ENCODE measurements around the gene BATF. TPM values are rescaled to one million over a fixed set of nuclear protein-coding genes. Genes with fewer than 3 reads are reported as not detected.

BATF gene
- total RNA-seq, 5 donors from 2014 or later (not counting 1 experiment from before 2014, with no cell fraction given): 12.0 to 22.4 (median 19.2) TPM

DNA sequence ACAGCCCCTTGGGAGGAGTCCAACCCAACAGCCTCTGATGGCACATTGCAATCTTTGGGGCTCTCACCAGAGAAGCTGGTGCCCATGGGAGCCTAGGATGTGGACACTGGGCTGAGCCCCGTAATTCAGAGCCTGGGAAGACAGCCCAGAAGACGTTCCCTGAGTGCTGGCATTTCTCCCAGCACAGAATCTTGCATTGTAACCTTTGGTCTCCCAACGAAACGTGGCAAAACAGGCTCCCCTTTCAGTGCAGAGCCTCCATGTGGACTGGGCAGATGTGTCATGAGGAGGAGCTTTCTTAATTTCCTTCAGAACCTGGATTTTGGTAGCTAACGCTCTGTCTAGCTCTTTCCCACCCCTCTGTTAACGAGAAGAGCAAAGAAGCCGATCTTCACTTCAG is 26.3 kb downstream of the BATF start:
- 100% methylated on average over 1 of the region's 7 CpGs for WGBS (ENCODE audit: insufficient coverage)
- Histone ChIP-seq H3K27me3 (replicated peaks in 1 of 2; ENCODE audit: control insufficient read depth in 2 of 2, extremely low read depth in 1 of 2, insufficient read depth in 2 of 2, low read length in 1 of 2) (no peaks in the 10 kb centered on the region), H3K27ac (ENCODE audit: low read length) (no peak overlapping the region), H3K36me3 (ENCODE audit: control insufficient read depth in 2 of 2, extremely low read depth in 1 of 2, insufficient read depth in 1 of 2, low read length in 1 of 2) (peaks cover 0 to 22% of the 10 kb centered on the region in 2 donors), H3K4me3 (ENCODE audit: control insufficient read depth in 1 of 2, extremely low read depth in 1 of 2, low read length in 1 of 2) (no peak overlapping the region), H3K9me3 (no peaks in the 10 kb centered on the region), H3K4me1 (ENCODE audit: control insufficient read depth in 1 of 2, extremely low read depth in 1 of 2, insufficient read depth in 2 of 2, low read length in 2 of 2) (peaks cover 4 to 47% of the 10 kb centered on the region in 2 experiments)
- ATAC-seq (replicated peaks in 1 of 4) (no peak), DNase-seq (no peak)
- Mint-ChIP-seq H3K27me3 (no peaks in the 10 kb centered on the region), H3K4me3 (no peak overlapping the region), H3K4me1 (peaks cover 7 to 47% (median 30%) of the 10 kb centered on the region in 3 donors), H3K36me3 (peaks cover 21% of the 10 kb centered on the region), H3K9me3 (no peaks in the 10 kb centered on the region), H3K27ac (peak overlapping the region; percentile 80 to 87)
- ChIA-PET CTCF (interaction anchor here in 1 of 2 donors (0.6 to 1.2 kb wide), 3 partner anchors 54 to 105 kb away, joined by 3 to 6 read pairs (median 3); no protein-coding TSS in a partner anchor), POLR2A (no interaction called here)

DNA sequence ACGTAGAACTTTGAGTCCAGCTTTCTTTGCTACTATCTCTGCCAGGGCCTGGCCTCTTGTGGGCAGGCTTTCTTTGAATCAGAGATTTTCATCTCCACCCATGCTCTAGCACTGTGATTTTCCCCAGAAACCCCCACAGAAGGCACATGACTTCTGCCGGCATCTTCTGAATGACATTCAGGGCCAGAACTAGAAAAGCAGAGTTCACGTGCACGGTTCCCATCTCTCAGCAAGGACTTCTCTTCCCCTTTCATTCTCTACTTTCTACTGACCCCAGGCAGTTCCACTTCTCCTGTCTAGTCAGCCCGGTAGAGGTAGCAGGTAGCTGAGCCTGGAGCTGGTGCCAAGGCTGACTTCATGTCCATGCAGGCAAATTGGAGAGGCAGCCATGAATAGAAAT is 26.9 kb downstream of the BATF start:
- H3K9me3 Mint-ChIP-seq: no peaks in the 10 kb centered on the region
- CTCF ChIA-PET: interaction anchor here in 1 of 2 donors (0.6 to 1.2 kb wide), 2 partner anchors 60 to 104 kb away, joined by 3 to 6 read pairs; no protein-coding TSS in a partner anchor
- Histone ChIP-seq H3K4me3 (ENCODE audit: control insufficient read depth in 1 of 2, extremely low read depth in 1 of 2, low read length in 1 of 2) (no peak overlapping the region), H3K27ac (ENCODE audit: low read length) (no peak overlapping the region), H3K36me3 (ENCODE audit: control insufficient read depth in 2 of 2, extremely low read depth in 1 of 2, insufficient read depth in 1 of 2, low read length in 1 of 2) (peaks cover 0 to 22% of the 10 kb centered on the region in 2 donors), H3K9me3 (no peaks in the 10 kb centered on the region), H3K4me1 (ENCODE audit: control insufficient read depth in 1 of 2, extremely low read depth in 1 of 2, insufficient read depth in 2 of 2, low read length in 2 of 2) (peaks cover 0 to 41% of the 10 kb centered on the region in 2 experiments), H3K27me3 (replicated peaks in 1 of 2; ENCODE audit: control insufficient read depth in 2 of 2, extremely low read depth in 1 of 2, insufficient read depth in 2 of 2, low read length in 1 of 2) (no peaks in the 10 kb centered on the region)
- no peaks in the 10 kb centered on the region for H3K27me3 Mint-ChIP-seq
- peaks cover 7 to 43% (median 26%) of the 10 kb centered on the region in 3 donors for H3K4me1 Mint-ChIP-seq
- H3K4me3 Mint-ChIP-seq: peak overlapping the region in 1 of 3 donors; percentile 6
- no peak for DNase-seq
- H3K27ac Mint-ChIP-seq: peak overlapping the region; percentile 77 to 87
- H3K36me3 Mint-ChIP-seq: peaks cover 21% of the 10 kb centered on the region
- WGBS (ENCODE audit: insufficient coverage): 40% methylated on average over 4 of the region's 5 CpGs
- POLR2A ChIA-PET: no interaction called here
- ATAC-seq (replicated peaks in 1 of 4): peak in 1 of 4 experiments; percentile 32

DNA sequence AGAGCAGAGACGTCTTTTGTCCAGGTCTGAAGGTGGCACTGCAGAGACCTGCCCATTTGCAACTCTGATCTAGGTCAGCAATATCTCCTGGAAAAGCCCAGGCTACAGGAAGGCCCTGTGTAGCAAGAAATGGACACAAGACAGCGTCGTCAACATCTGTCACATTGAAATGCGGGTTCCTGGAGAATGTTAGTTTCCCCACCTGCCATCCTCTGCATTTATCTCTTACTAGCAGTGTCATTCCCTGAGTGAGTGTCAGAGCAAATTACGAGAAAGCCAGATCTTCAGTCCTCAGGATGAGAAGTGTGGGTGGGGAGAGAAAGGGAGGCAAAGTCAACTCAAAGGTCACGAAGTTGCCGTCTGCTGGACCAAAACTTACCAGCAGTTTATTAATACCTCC is 28.8 kb downstream of the BATF start:
- ChIA-PET POLR2A (no interaction called here), CTCF (no interaction called here)
- Histone ChIP-seq H3K4me3 (ENCODE audit: control insufficient read depth in 1 of 2, extremely low read depth in 1 of 2, low read length in 1 of 2) (no peak overlapping the region), H3K4me1 (ENCODE audit: control insufficient read depth in 1 of 2, extremely low read depth in 1 of 2, insufficient read depth in 2 of 2, low read length in 2 of 2) (peaks cover 0 to 23% of the 10 kb centered on the region in 2 experiments), H3K27me3 (replicated peaks in 1 of 2; ENCODE audit: control insufficient read depth in 2 of 2, extremely low read depth in 1 of 2, insufficient read depth in 2 of 2, low read length in 1 of 2) (no peaks in the 10 kb centered on the region), H3K9me3 (no peaks in the 10 kb centered on the region), H3K27ac (ENCODE audit: low read length) (no peak overlapping the region), H3K36me3 (ENCODE audit: control insufficient read depth in 2 of 2, extremely low read depth in 1 of 2, insufficient read depth in 1 of 2, low read length in 1 of 2) (peaks cover 0 to 22% of the 10 kb centered on the region in 2 donors)
- Mint-ChIP-seq H3K27me3 (no peaks in the 10 kb centered on the region), H3K36me3 (peaks cover 21% of the 10 kb centered on the region), H3K4me3 (no peak overlapping the region), H3K27ac (peak overlapping the region in 1 of 2 donors; percentile 66), H3K4me1 (peaks cover 7 to 30% (median 19%) of the 10 kb centered on the region in 3 donors), H3K9me3 (no peaks in the 10 kb centered on the region)
- ATAC-seq (replicated peaks in 1 of 4) (no peak), DNase-seq (no peak)
- 72% methylated on average over 3 of the region's 7 CpGs for whole genome bisulfite sequencing (ENCODE audit: insufficient coverage)

DNA sequence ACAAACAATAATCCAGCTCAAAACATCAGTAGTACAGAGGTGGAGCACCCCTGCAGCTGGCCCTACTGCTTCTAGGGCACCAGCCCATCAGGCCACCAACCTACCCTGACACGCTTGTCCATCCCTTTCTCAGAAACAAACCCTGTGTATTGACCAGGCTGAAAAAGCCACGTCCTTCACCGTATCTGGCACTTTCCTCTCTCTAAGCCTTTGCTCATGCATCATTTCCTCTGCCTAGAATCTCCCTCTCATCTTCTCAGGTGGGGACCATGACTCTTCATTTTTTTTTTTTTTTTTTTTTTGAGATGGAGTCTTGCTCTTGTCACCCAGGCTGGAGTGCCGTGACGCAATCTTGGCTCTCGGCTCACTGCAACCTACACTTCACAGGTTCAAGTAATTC is 30.9 kb downstream of the BATF start:
- peaks cover 8% of the 10 kb centered on the region for H3K36me3 Mint-ChIP-seq
- no peak overlapping the region for H3K27ac Mint-ChIP-seq
- POLR2A ChIA-PET: no interaction called here
- Histone ChIP-seq H3K36me3 (ENCODE audit: control insufficient read depth in 2 of 2, extremely low read depth in 1 of 2, insufficient read depth in 1 of 2, low read length in 1 of 2) (peaks cover 0 to 3% of the 10 kb centered on the region in 2 donors), H3K4me1 (ENCODE audit: control insufficient read depth in 1 of 2, extremely low read depth in 1 of 2, insufficient read depth in 2 of 2, low read length in 2 of 2) (peaks cover 0 to 19% of the 10 kb centered on the region in 2 experiments), H3K4me3 (ENCODE audit: control insufficient read depth in 1 of 2, extremely low read depth in 1 of 2, low read length in 1 of 2) (no peak overlapping the region), H3K27me3 (replicated peaks in 1 of 2; ENCODE audit: control insufficient read depth in 2 of 2, extremely low read depth in 1 of 2, insufficient read depth in 2 of 2, low read length in 1 of 2) (no peaks in the 10 kb centered on the region), H3K27ac (ENCODE audit: low read length) (no peak overlapping the region), H3K9me3 (no peaks in the 10 kb centered on the region)
- ATAC-seq (replicated peaks in 1 of 4) (no peak), DNase-seq (no peak)
- H3K4me1 Mint-ChIP-seq: peaks cover 7 to 27% (median 19%) of the 10 kb centered on the region in 3 donors
- no peaks in the 10 kb centered on the region for H3K27me3 Mint-ChIP-seq
- H3K4me3 Mint-ChIP-seq: no peak overlapping the region
- CTCF ChIA-PET: interaction anchor here (0.9 to 1.3 kb wide), 2 partner anchors 18 to 21 kb away, joined by 3 to 4 read pairs; no protein-coding TSS in a partner anchor
- no peaks in the 10 kb centered on the region for H3K9me3 Mint-ChIP-seq
- WGBS (ENCODE audit: insufficient coverage): 85% methylated on average over 3 of the region's 6 CpGs

DNA sequence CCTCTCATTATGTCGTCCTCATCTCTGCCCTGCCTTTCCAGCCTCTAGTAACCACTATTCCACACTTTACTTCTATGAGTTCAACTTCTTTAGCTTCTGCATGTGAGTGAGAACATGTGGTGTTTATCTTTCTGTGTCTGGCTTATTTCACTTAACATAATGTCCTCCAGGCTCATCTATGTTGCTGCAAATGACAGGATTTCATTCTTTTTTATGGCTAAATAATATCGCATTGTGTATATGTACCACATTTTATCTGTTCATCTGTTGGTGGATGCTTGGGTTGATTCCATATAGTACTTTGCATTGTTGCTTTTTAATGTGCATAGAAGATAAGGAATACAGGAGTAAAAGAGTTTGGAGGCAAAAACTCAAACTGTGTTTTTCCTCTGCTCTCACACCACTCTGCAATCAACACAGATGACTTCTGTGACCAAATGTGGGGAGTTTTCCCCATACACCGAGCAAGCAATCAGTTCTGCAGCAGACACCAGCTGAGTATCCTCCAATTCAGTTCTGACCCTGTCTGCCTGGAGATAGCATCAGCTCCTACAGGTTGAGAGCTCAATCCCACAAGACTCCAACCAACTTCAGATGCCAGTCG is 31.6 kb downstream of the BATF start:
- H3K36me3 Mint-ChIP-seq: peaks cover 2% of the 10 kb centered on the region
- H3K9me3 ChIP-seq: no peaks in the 10 kb centered on the region
- no peak overlapping the region for H3K4me3 ChIP-seq (ENCODE audit: control insufficient read depth in 1 of 2, extremely low read depth in 1 of 2, low read length in 1 of 2)
- ATAC-seq (replicated peaks in 1 of 4) (no peak), DNase-seq (no peak)
- POLR2A ChIA-PET: interaction anchor here in 1 of 2 donors (0.6 kb wide), 1 partner anchor 12 kb away, joined by 3 read pairs; no protein-coding TSS in a partner anchor
- H3K4me3 Mint-ChIP-seq: no peak overlapping the region
- H3K9me3 Mint-ChIP-seq: no peaks in the 10 kb centered on the region
- no peaks in the 10 kb centered on the region for H3K27me3 Mint-ChIP-seq
- H3K27ac ChIP-seq (ENCODE audit: low read length): no peak overlapping the region
- no peaks in the 10 kb centered on the region for H3K27me3 ChIP-seq (replicated peaks in 1 of 2; ENCODE audit: control insufficient read depth in 2 of 2, extremely low read depth in 1 of 2, insufficient read depth in 2 of 2, low read length in 1 of 2)
- no peak overlapping the region for H3K27ac Mint-ChIP-seq
- CTCF ChIA-PET: interaction anchor here in 1 of 2 donors (0.5 kb wide), 1 partner anchor 47 kb away, joined by 3 read pairs; no protein-coding TSS in a partner anchor
- WGBS (ENCODE audit: insufficient coverage): no CpG with 5 or more reads among the region's 4 CpGs
- H3K36me3 ChIP-seq (ENCODE audit: control insufficient read depth in 2 of 2, extremely low read depth in 1 of 2, insufficient read depth in 1 of 2, low read length in 1 of 2): no peaks in the 10 kb centered on the region
- peaks cover 7 to 21% (median 16%) of the 10 kb centered on the region in 3 donors for H3K4me1 Mint-ChIP-seq
- H3K4me1 ChIP-seq (ENCODE audit: control insufficient read depth in 1 of 2, extremely low read depth in 1 of 2, insufficient read depth in 2 of 2, low read length in 2 of 2): peaks cover 0 to 18% of the 10 kb centered on the region in 2 experiments

DNA sequence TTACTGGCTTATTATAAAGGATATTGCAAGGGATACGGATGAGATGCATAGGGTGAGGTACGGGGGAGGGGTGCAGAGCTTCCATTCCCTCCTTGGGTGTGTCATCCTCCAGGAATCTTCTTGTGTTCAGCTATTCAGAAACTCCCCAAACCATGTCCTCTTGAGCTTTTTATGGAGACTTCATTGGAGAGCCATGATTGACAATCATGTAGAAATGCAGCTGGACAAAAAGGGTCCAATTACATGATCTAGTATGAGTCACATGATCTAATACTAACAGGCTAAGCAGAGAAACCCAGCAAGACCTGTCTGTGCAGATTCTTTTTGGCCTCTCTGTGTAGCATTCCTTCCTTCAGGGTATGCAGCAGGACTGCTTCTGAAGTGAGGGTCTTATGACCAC is 32.2 kb downstream of the BATF start:
- Histone ChIP-seq H3K9me3 (no peaks in the 10 kb centered on the region), H3K27me3 (replicated peaks in 1 of 2; ENCODE audit: control insufficient read depth in 2 of 2, extremely low read depth in 1 of 2, insufficient read depth in 2 of 2, low read length in 1 of 2) (no peaks in the 10 kb centered on the region), H3K4me3 (ENCODE audit: control insufficient read depth in 1 of 2, extremely low read depth in 1 of 2, low read length in 1 of 2) (no peak overlapping the region), H3K36me3 (ENCODE audit: control insufficient read depth in 2 of 2, extremely low read depth in 1 of 2, insufficient read depth in 1 of 2, low read length in 1 of 2) (no peaks in the 10 kb centered on the region), H3K4me1 (ENCODE audit: control insufficient read depth in 1 of 2, extremely low read depth in 1 of 2, insufficient read depth in 2 of 2, low read length in 2 of 2) (peaks cover 0 to 12% of the 10 kb centered on the region in 2 experiments), H3K27ac (ENCODE audit: low read length) (no peak overlapping the region)
- H3K27ac Mint-ChIP-seq: no peak overlapping the region
- no peak for DNase-seq
- H3K9me3 Mint-ChIP-seq: no peaks in the 10 kb centered on the region
- H3K4me3 Mint-ChIP-seq: no peak overlapping the region
- ChIA-PET POLR2A (no interaction called here), CTCF (interaction anchor here in 1 of 2 donors (0.5 kb wide), 1 partner anchor 46 kb away, joined by 3 read pairs; no protein-coding TSS in a partner anchor)
- H3K4me1 Mint-ChIP-seq: peaks cover 7 to 17% (median 12%) of the 10 kb centered on the region in 3 donors
- no peaks in the 10 kb centered on the region for H3K27me3 Mint-ChIP-seq
- WGBS (ENCODE audit: insufficient coverage): no CpG with 5 or more reads among the region's 2 CpGs
- ATAC-seq (replicated peaks in 1 of 4): no peak
- H3K36me3 Mint-ChIP-seq: peaks cover 2% of the 10 kb centered on the region
